ENCODE data around the gene UBASH3A.

Gene UBASH3A

DNA sequence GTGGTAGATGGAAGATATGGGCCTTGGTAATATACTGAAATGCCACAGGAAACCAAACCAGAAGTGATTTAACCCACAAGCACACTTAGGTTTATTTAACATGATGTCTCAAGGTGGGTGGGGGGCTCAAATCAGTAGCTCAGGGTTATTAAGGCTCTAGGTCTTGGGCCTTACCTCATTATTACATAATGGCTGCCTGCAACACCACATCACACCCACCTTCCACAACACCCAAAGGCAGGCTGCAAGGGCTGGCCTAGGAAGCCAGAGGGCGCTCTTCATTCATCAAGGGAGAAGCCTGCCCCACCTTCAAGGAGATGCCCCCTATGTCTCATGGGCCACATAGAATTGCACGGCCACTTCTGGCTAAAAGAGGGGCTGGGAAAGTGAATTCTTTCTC is 43.4 kb upstream of the UBASH3A start:
- no peaks in the 10 kb centered on the region for H3K4me1 ChIP-seq (ENCODE audit: insufficient read depth, low read length, severe bottlenecking)
- H3K9me3 ChIP-seq (ENCODE audit: low read length): peaks cover 2% of the 10 kb centered on the region; the same call in 1 of the 2 replicates
- no peak for TF ChIP-seq EZH2 (IDR thresholded peaks at IDR 0.05; ENCODE audit: borderline replicate concordance, low read length)
- TF ChIP-seq, protein P1, sequence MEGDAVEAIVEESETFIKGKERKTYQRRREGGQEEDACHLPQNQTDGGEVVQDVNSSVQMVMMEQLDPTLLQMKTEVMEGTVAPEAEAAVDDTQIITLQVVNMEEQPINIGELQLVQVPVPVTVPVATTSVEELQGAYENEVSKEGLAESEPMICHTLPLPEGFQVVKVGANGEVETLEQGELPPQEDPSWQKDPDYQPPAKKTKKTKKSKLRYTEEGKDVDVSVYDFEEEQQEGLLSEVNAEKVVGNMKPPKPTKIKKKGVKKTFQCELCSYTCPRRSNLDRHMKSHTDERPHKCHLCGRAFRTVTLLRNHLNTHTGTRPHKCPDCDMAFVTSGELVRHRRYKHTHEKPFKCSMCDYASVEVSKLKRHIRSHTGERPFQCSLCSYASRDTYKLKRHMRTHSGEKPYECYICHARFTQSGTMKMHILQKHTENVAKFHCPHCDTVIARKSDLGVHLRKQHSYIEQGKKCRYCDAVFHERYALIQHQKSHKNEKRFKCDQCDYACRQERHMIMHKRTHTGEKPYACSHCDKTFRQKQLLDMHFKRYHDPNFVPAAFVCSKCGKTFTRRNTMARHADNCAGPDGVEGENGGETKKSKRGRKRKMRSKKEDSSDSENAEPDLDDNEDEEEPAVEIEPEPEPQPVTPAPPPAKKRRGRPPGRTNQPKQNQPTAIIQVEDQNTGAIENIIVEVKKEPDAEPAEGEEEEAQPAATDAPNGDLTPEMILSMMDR (IDR thresholded peaks at IDR 0.05; ENCODE audit: low read length): peak; percentile 27
- no peaks in the 10 kb centered on the region for H3K79me2 ChIP-seq (ENCODE audit: insufficient read depth, low read length)
- no peaks in the 10 kb centered on the region for H3F3A ChIP-seq (ENCODE audit: insufficient read depth, low read length)
- H3K4me3 ChIP-seq (ENCODE audit: low read depth, low read length, poor library complexity, severe bottlenecking): no peak overlapping the region
- no peak overlapping the region for H3K27ac ChIP-seq (ENCODE audit: low read depth, low read length, poor library complexity, severe bottlenecking)
- H4K20me1 ChIP-seq (ENCODE audit: insufficient read depth, low read length): no peaks in the 10 kb centered on the region
- H3K9ac ChIP-seq (ENCODE audit: low read length): no peak overlapping the region
- no peak overlapping the region for H3K4me2 ChIP-seq (ENCODE audit: low read length)
- no peaks in the 10 kb centered on the region for H3K36me3 ChIP-seq (ENCODE audit: insufficient read depth, low read length)
- peaks cover 20% of the 10 kb centered on the region; the same call in 1 of the 2 replicates for H3K27me3 ChIP-seq (ENCODE audit: insufficient read depth, low read length)
- H2AFZ ChIP-seq (ENCODE audit: low read length): no peak overlapping the region
- H3K9me2 ChIP-seq (ENCODE audit: low read depth, low read length): no peaks in the 10 kb centered on the region

DNA sequence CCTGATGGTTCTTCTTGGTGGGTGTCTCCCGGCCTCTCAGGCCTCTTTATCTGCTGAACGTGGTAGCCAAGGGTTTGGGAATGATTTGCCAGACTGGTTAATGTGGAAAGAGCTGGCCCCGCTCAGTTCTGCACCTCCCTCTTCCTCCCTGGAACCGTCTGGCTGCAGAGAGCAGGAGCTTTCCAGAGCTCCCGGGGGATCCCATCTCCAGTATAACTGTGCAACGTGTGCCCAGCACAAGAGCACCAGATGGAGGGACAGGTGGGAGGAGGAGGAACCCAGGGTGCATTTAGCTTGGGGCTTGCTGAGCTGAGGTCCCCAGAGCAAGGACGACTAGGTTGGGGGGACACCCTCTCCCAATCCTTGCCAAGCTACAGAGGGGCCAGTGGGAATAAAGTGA is 42.4 kb upstream of the UBASH3A start:
- TF ChIP-seq, protein P1 (IDR thresholded peaks at IDR 0.05; ENCODE audit: low read length): no peak
- no peak for TF ChIP-seq EZH2 (IDR thresholded peaks at IDR 0.05; ENCODE audit: borderline replicate concordance, low read length)
- Histone ChIP-seq H3K9me2 (ENCODE audit: low read depth, low read length) (no peaks in the 10 kb centered on the region), H3K27me3 (ENCODE audit: insufficient read depth, low read length) (peaks cover 13% of the 10 kb centered on the region; the same call in 1 of the 2 replicates), H3K9ac (ENCODE audit: low read length) (no peak overlapping the region), H2AFZ (ENCODE audit: low read length) (no peak overlapping the region), H4K20me1 (ENCODE audit: insufficient read depth, low read length) (no peaks in the 10 kb centered on the region), H3F3A (ENCODE audit: insufficient read depth, low read length) (no peaks in the 10 kb centered on the region), H3K4me3 (ENCODE audit: low read depth, low read length, poor library complexity, severe bottlenecking) (no peak overlapping the region), H3K4me1 (ENCODE audit: insufficient read depth, low read length, severe bottlenecking) (no peaks in the 10 kb centered on the region), H3K36me3 (ENCODE audit: insufficient read depth, low read length) (no peaks in the 10 kb centered on the region), H3K79me2 (ENCODE audit: insufficient read depth, low read length) (no peaks in the 10 kb centered on the region), H3K9me3 (ENCODE audit: low read length) (no peaks in the 10 kb centered on the region), H3K4me2 (ENCODE audit: low read length) (no peak overlapping the region), H3K27ac (ENCODE audit: low read depth, low read length, poor library complexity, severe bottlenecking) (no peak overlapping the region)

DNA sequence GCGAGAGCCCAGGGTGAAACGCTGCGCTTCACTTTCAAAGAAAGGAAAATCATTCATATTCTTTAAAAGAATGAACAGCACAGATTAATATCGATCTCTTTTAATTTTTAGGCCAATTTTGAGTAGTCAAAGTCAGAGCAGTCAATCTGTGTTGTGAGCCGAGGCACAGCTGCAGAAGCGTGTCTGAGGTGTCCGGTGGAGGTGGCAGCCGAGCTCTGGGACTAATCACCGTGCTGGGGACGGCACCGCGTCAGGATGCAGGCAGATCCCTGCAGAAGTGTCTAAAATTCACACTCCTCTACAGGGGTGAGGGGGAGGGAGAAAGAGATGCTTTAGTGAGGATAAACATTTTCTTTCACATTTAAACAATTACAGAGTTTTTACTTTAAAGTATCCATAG is 41.5 kb upstream of the UBASH3A start:
- no peak overlapping the region for H3K27ac ChIP-seq (ENCODE audit: low read depth, low read length, poor library complexity, severe bottlenecking)
- TF ChIP-seq, protein P1 (IDR thresholded peaks at IDR 0.05; ENCODE audit: low read length): no peak
- no peak for TF ChIP-seq EZH2 (IDR thresholded peaks at IDR 0.05; ENCODE audit: borderline replicate concordance, low read length)
- no peaks in the 10 kb centered on the region for H4K20me1 ChIP-seq (ENCODE audit: insufficient read depth, low read length)
- H3K79me2 ChIP-seq (ENCODE audit: insufficient read depth, low read length): no peaks in the 10 kb centered on the region
- no peaks in the 10 kb centered on the region for H3K4me1 ChIP-seq (ENCODE audit: insufficient read depth, low read length, severe bottlenecking)
- H3F3A ChIP-seq (ENCODE audit: insufficient read depth, low read length): no peaks in the 10 kb centered on the region
- H3K9me3 ChIP-seq (ENCODE audit: low read length): no peaks in the 10 kb centered on the region
- no peak overlapping the region for H3K4me3 ChIP-seq (ENCODE audit: low read depth, low read length, poor library complexity, severe bottlenecking)
- H2AFZ ChIP-seq (ENCODE audit: low read length): no peak overlapping the region
- H3K27me3 ChIP-seq (ENCODE audit: insufficient read depth, low read length): peaks cover 13% of the 10 kb centered on the region; the same call in 1 of the 2 replicates
- H3K9ac ChIP-seq (ENCODE audit: low read length): no peak overlapping the region
- no peak overlapping the region for H3K4me2 ChIP-seq (ENCODE audit: low read length)
- no peaks in the 10 kb centered on the region for H3K9me2 ChIP-seq (ENCODE audit: low read depth, low read length)
- H3K36me3 ChIP-seq (ENCODE audit: insufficient read depth, low read length): no peaks in the 10 kb centered on the region
